ENCODE measurements around the gene CDH4. TPM values are rescaled to one million over a fixed set of nuclear protein-coding genes. Genes with fewer than 3 reads are reported as not detected.

Gene CDH4
- total and polyA plus RNA-seq, 2 of the 8 experiments (the other 6 are each of a cell fraction or from before 2014, with no cell fraction given) = 4.3 to 7.9 TPM

GRCh38 chr20:61690993-61691838 is 439.2 kb downstream of the CDH4 start:
- Histone ChIP-seq H3K4ac (replicated peaks; ENCODE audit: insufficient read length, low read depth, low read length) (no peak overlapping the region), H2BK20ac (ENCODE audit: low read length) (no peak overlapping the region), H3K23ac (ENCODE audit: insufficient read length) (no peak overlapping the region), H4K91ac (replicated peaks; ENCODE audit: insufficient read length, low read length) (no peak overlapping the region), H2BK120ac (replicated peaks; ENCODE audit: low read depth, low read length) (no peak overlapping the region), H3K18ac (ENCODE audit: extremely low read depth, low read length) (no peak overlapping the region), H3K23me2 (ENCODE audit: low read depth, low read length) (peaks cover 9% of the 10 kb centered on the region), H2AFZ (ENCODE audit: low read length) (no peak overlapping the region), H3K4me1 (replicated peaks in 1 of 4; ENCODE audit: control insufficient read depth in 3 of 4, insufficient read depth in 4 of 4, low read length in 3 of 4) (0 out of 7 replicates have a peak, but pooled peaks cover 0 to 5% (median 0%) of the 10 kb centered on the region in 4 experiments), H3K4me3 (ENCODE audit: extremely low read depth in 1 of 4, insufficient read depth in 2 of 4, low read depth in 3 of 4, low read length in 4 of 4) (no peak overlapping the region), H2BK5ac (ENCODE audit: low read depth, low read length) (no peak overlapping the region), H3K9me3 (ENCODE audit: insufficient read depth in 2 of 2, low read depth in 1 of 2, low read length in 1 of 2) (no peaks in the 10 kb centered on the region), H3K9ac (replicated peaks in 1 of 4; ENCODE audit: extremely low read depth in 1 of 4, low read depth in 3 of 4, low read length in 3 of 4) (no peak overlapping the region; a peak in 1 of 7 replicates), H3K36me3 (ENCODE audit: control insufficient read depth in 2 of 4, insufficient read depth in 4 of 4, low read length in 3 of 4) (no peaks in the 10 kb centered on the region), H3K79me1 (ENCODE audit: low read depth, low read length) (no peaks in the 10 kb centered on the region), H4K20me1 (replicated peaks in 1 of 2; ENCODE audit: control insufficient read depth in 1 of 2, insufficient read depth in 2 of 2, low read length in 2 of 2) (peaks cover 0 to 7% of the 10 kb centered on the region in 2 experiments), H3K56ac (replicated peaks; ENCODE audit: insufficient read length, low read depth, low read length) (peak overlapping the region; percentile 83), H3K4me2 (ENCODE audit: insufficient read depth in 1 of 2, low read depth in 2 of 2, low read length in 2 of 2) (no peak overlapping the region), H3K27ac (ENCODE audit: low read depth, low read length) (no peak overlapping the region), H2BK12ac (ENCODE audit: low read depth, low read length) (no peak overlapping the region), H4K8ac (ENCODE audit: extremely low read depth, insufficient read depth, low read length) (no peak overlapping the region), H2BK15ac (ENCODE audit: low read length) (no peak overlapping the region), H3K27me3 (replicated peaks in 1 of 4; ENCODE audit: control insufficient read depth in 3 of 4, extremely low read depth in 1 of 4, insufficient read depth in 3 of 4, low read length in 3 of 4) (peaks cover 0 to 7% (median 3%) of the 10 kb centered on the region in 4 experiments; a peak in 2 of 7 replicates), H3K14ac (ENCODE audit: insufficient read length) (no peak overlapping the region), H4K5ac (ENCODE audit: insufficient read length, low read depth, low read length) (no peak overlapping the region), H3K79me2 (ENCODE audit: control insufficient read depth in 1 of 2, insufficient read depth in 2 of 2, low read length in 2 of 2) (no peaks in the 10 kb centered on the region), H2AK5ac (ENCODE audit: low read depth, low read length) (no peak overlapping the region)
- 88% methylated on average over 16 of the region's 16 CpGs; no CpG with 5 or more reads in 1 of the 2 experiments for WGBS, 2 experiments (ENCODE audit: extremely low coverage in 1 of 2, insufficient coverage in 1 of 2, insufficient read length in 1 of 2, insufficient replicate concordance in 2 of 2, low coverage in 1 of 2, low lambda C conversion rate in 2 of 2, missing lambda C conversion rate in 1 of 2)
- DNase-seq (ENCODE audit: low read depth in 1 of 2, low spot score in 2 of 2) (no peak), FAIRE-seq (no peak)
- POLR2A ChIA-PET (ENCODE audit: partially characterized antibody) = no interaction called here
- CTCF ChIA-PET (ENCODE audit: partially characterized antibody) = interaction anchor here (0.6 kb wide), 2 partner anchors 15 to 886 kb away, joined by 3 read pairs; no protein-coding TSS in a partner anchor
- TF ChIP-seq CBX5 (IDR thresholded peaks at IDR 0.05; ENCODE audit: low read depth, low read length) (no peak), MAX (IDR thresholded peaks at IDR 0.05) (no peak), CHD1 (IDR thresholded peaks at IDR 0.05; ENCODE audit: low read depth, low read length) (no peak), SP1 (IDR thresholded peaks at IDR 0.05; ENCODE audit: low read depth, low read length) (no peak), RBBP5 (IDR thresholded peaks at IDR 0.05; ENCODE audit: borderline replicate concordance, low read depth, low read length) (no peak), KDM1A (IDR thresholded peaks at IDR 0.05; ENCODE audit: borderline replicate concordance, low read length) (no peak), GTF2F1 (IDR thresholded peaks at IDR 0.05; ENCODE audit: borderline replicate concordance, low read depth, low read length) (no peak), NANOG (IDR thresholded peaks at IDR 0.05; ENCODE audit: insufficient read depth, low read depth, low read length, poor library complexity, severe bottlenecking) (no peak), TBP (IDR thresholded peaks at IDR 0.05; ENCODE audit: low read depth, low read length) (no peak), RNF2 (IDR thresholded peaks at IDR 0.05; ENCODE audit: borderline replicate concordance, low read depth, low read length, missing control alignments, poor library complexity, severe bottlenecking) (no peak), SP2 (IDR thresholded peaks at IDR 0.05; ENCODE audit: low read length) (no peak), TAF1 (IDR thresholded peaks at IDR 0.05; ENCODE audit: low read depth, low read length) (no peak)

Measured in H1 (cell line).